Measurements from ENCODE around the gene LPP.

The LPP gene

DNA sequence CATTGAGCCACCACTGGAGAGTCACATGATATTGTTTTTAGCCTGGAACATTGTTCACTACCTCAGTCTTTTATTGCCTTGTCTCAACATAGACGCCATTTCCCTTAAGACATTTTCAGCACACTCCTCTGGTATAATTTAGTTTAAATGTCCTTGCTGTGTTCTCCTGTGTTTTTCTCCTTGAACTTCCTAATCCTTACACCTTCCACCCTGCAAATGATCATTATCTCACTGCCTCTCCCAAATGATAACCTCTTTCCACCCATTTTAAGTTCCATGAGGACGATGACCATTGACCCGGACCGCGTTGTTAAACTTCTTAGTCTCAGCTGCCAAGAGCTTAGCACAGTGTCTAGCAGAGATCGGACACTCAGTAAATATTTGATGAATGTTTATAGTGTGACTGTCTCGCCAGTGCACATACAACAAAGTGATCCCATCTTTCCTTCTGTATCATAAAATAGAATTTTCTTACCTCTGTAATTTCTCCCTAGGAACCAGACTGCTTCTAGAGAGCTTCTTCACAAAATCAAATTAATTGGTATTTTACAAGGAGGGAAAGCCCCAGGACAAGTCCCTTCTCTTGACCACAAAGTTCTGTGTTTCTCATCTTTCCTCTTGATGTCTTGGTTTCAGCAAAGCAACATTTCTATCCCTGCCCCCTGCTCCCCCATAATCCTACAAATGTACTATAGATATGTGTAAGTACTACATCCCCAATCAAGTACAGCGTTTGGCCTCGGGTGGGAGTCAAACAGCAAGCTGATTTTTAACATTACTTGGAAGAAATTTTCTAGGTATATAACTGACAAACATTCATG is 429.6 kb downstream of the LPP start:
- TF ChIP-seq JUND (IDR thresholded peaks at IDR 0.05; ENCODE audit: low read depth) = no peak
- DNase-seq (ENCODE audit: low read depth in 1 of 2, low spot score in 1 of 2) = peak in 1 of 2 experiments; percentile 50
- in situ Hi-C loops (cut with HindIII; ENCODE audit: low pct_unique_long_range_greater_than_20kb, low sequenced_read_pairs) = no loop called here

GRCh38 chr3:188584162-188584529 is 430.2 kb downstream of the LPP start:
- no peak for TF ChIP-seq JUND (IDR thresholded peaks at IDR 0.05; ENCODE audit: low read depth)
- in situ Hi-C loops (cut with HindIII; ENCODE audit: low pct_unique_long_range_greater_than_20kb, low sequenced_read_pairs) = no loop called here
- DNase-seq (ENCODE audit: low read depth in 1 of 2, low spot score in 1 of 2) = no peak

DNA sequence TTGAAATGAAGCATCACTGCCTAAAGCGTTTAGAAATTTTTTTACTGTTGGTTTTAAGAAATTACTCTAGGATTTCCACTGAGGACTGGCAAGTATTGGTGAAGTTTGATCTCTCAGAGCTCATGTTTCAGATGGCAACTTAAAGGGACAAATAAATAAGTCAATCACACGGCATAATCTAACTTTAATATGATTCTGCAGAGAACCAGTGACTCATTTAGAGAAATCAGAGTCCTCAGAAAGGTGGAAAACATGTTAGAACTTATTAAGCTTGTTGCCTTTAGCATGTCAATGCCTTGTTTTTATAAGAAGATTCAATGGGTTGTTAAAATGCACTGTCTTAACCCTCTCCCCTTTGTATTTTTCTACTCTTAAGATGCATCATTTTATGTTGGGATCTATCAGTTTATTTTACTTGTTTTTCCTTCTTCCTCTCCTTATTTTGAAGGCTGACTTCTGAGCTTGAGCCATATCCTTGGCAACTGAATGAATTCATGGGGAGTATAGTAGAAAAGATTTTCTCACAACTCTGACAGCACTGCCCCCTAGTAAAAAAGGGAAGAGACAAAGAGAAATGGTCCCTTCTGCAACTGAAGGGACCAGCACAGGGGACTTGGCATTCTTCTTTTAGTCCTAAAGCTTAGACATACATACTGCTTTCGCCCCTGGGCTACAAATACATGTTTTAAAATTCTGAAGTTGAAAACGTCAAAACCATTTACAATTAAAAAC is 431.2 kb downstream of the LPP start:
- TF ChIP-seq JUND (IDR thresholded peaks at IDR 0.05; ENCODE audit: low read depth) = no peak
- peak in 1 of 2 experiments; percentile 20 for DNase-seq (ENCODE audit: low read depth in 1 of 2, low spot score in 1 of 2)
- in situ Hi-C loops (cut with HindIII; ENCODE audit: low pct_unique_long_range_greater_than_20kb, low sequenced_read_pairs) = no loop called here

- DNase-seq (ENCODE audit: low read depth in 1 of 2, low spot score in 1 of 2) = no peak
- in situ Hi-C loops (cut with HindIII; ENCODE audit: low pct_unique_long_range_greater_than_20kb, low sequenced_read_pairs) = no loop called here
- no peak for TF ChIP-seq JUND (IDR thresholded peaks at IDR 0.05; ENCODE audit: low read depth)
Observed at GRCh38 chr3:188589071-188589470, 435.1 kb downstream of the LPP start.

DNA sequence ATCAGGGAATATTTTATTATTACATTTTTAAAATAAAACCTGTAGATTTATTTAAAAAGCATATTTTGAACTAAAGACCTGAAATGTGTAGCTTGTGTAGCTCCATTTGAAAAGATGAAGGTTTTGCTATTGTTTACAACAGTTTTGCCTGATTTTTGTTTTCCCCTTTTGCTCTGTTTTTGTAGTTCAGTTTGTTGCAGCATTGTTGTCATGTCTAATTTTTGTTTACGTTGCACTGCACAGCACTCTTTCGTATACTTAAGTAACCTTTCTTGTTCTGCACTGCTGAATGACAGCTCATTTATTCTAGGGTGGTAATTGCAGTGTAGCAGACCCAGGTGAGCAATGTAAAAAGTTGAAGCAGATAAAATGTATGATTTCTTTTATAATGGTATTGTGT is 435.8 kb downstream of the LPP start:
- no peak for DNase-seq (ENCODE audit: low read depth in 1 of 2, low spot score in 1 of 2)
- in situ Hi-C loops (cut with HindIII; ENCODE audit: low pct_unique_long_range_greater_than_20kb, low sequenced_read_pairs) = no loop called here

GRCh38 chr3:188590557-188590956 is 436.6 kb downstream of the LPP start:
- DNase-seq (ENCODE audit: low read depth in 1 of 2, low spot score in 1 of 2) = no peak
- in situ Hi-C loops (cut with HindIII; ENCODE audit: low pct_unique_long_range_greater_than_20kb, low sequenced_read_pairs) = no loop called here
- no peak for TF ChIP-seq JUND (IDR thresholded peaks at IDR 0.05; ENCODE audit: low read depth)

More for the DNA sequence above, 435.8 kb downstream of the LPP start:
- TF ChIP-seq JUND (IDR thresholded peaks at IDR 0.05; ENCODE audit: low read depth) = no peak

DNA sequence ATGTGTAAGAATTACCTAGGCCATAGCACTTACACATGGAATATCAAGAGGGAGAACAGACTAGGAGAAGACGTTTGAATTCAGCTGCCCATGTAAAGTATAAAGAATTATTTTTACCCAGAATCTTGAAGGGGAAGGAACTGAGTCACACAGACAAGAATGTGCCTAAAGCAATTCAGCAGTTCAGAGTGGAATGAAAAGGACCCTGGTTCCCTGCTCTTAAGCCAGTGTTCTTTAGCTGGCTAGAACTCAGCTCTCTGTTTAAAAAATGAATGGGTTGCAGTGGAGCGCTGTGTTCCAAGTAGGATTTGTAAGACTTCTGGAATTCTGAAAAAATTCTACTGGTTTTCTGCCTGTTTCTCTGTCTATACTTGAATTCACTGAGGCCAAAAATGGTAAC is 440.2 kb downstream of the LPP start:
- in situ Hi-C loops (cut with HindIII; ENCODE audit: low pct_unique_long_range_greater_than_20kb, low sequenced_read_pairs) = no loop called here
- no peak for TF ChIP-seq JUND (IDR thresholded peaks at IDR 0.05; ENCODE audit: low read depth)
- no peak for DNase-seq (ENCODE audit: low read depth in 1 of 2, low spot score in 1 of 2)

DNA sequence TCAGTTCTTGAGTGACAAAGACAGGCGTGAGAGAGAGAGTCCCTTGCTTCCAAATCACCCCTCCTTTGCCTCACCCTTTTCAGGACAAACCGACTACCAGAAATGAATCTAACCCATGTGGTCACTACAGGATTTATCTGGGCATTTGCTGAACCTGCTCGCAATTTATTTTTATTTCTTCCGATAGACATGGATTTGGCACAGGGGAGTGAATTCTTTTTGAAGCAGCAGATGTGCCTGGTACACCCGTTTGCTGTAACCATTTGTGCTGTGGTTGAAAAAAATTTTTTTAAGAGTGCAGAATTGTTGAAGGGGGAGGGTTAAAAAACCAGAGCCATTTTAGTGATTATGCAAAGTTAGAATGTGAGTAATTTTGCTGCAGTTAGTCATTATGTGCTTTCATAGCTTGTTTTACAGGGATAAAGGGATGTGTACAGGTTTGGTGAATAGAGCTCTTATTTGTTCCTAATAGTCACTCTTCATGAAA is 442.0 kb downstream of the LPP start:
- TF ChIP-seq JUND (IDR thresholded peaks at IDR 0.05; ENCODE audit: low read depth) = no peak

GRCh38 chr3:188598894-188599293 is 444.9 kb downstream of the LPP start:
- TF ChIP-seq JUND (IDR thresholded peaks at IDR 0.05; ENCODE audit: low read depth) = no peak
- in situ Hi-C loops (cut with HindIII; ENCODE audit: low pct_unique_long_range_greater_than_20kb, low sequenced_read_pairs) = no loop called here
- no peak for DNase-seq (ENCODE audit: low read depth in 1 of 2, low spot score in 1 of 2)

More for the DNA sequence above, 442.0 kb downstream of the LPP start:
- no peak for DNase-seq (ENCODE audit: low read depth in 1 of 2, low spot score in 1 of 2)
- in situ Hi-C loops (cut with HindIII; ENCODE audit: low pct_unique_long_range_greater_than_20kb, low sequenced_read_pairs) = no loop called here

DNA sequence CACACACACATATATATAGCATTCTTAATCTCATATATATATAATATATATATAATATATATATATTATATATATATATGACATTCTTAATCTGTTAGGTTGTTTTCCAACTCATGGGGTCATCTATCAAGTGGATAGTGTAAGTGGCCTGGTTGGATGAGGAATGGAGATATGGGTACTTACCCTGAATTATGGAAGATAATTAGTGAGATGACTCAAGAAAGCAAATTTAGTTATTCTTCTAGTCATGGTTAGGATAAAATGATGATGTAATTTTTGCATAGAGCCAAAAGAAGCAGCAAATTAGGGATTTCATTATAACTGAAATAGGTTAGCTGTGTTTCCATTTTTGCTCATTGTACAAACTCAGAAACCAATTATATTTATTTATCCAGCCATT is 448.2 kb downstream of the LPP start:
- no peak for TF ChIP-seq JUND (IDR thresholded peaks at IDR 0.05; ENCODE audit: low read depth)
- in situ Hi-C loops (cut with HindIII; ENCODE audit: low pct_unique_long_range_greater_than_20kb, low sequenced_read_pairs) = no loop called here
- DNase-seq (ENCODE audit: low read depth in 1 of 2, low spot score in 1 of 2) = no peak

GRCh38 chr3:188602620-188603019 is 448.7 kb downstream of the LPP start:
- DNase-seq (ENCODE audit: low read depth in 1 of 2, low spot score in 1 of 2) = no peak
- in situ Hi-C loops (cut with HindIII; ENCODE audit: low pct_unique_long_range_greater_than_20kb, low sequenced_read_pairs) = no loop called here
- no peak for TF ChIP-seq JUND (IDR thresholded peaks at IDR 0.05; ENCODE audit: low read depth)

- no peak for TF ChIP-seq JUND (IDR thresholded peaks at IDR 0.05; ENCODE audit: low read depth)
- in situ Hi-C loops (cut with HindIII; ENCODE audit: low pct_unique_long_range_greater_than_20kb, low sequenced_read_pairs) = no loop called here
- no peak for DNase-seq (ENCODE audit: low read depth in 1 of 2, low spot score in 1 of 2)
Observed at GRCh38 chr3:188604651-188605050, 450.7 kb downstream of the LPP start.

DNA sequence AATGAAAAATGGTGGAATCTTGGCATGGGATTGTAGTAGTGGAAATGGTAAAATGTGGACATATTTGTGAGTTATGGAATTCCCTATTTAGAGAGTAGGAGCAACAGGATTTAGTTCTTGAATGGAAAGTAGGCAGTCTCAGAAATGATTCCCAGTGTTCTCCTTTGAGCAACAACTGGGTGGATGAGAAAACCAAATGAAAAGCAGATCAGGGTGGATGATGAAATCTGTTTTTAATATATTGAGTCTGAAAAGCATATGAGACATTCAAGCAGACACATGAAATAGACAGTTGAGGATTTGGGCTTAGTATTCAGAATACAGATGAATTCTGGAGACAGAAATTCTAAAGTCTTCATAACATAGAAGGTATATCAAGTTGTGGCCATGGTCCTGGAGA is 451.3 kb downstream of the LPP start:
- no peak for DNase-seq (ENCODE audit: low read depth in 1 of 2, low spot score in 1 of 2)
- in situ Hi-C loops (cut with HindIII; ENCODE audit: low pct_unique_long_range_greater_than_20kb, low sequenced_read_pairs) = no loop called here
- no peak for TF ChIP-seq JUND (IDR thresholded peaks at IDR 0.05; ENCODE audit: low read depth)
